ENCODE data around the gene PLBD2. TPM values are rescaled to one million over a fixed set of nuclear protein-coding genes. Genes with fewer than 3 reads are reported as not detected.

PLBD2 gene
- total and polyA plus RNA-seq, 9 of the 15 experiments (the other 6 are each of a cell fraction or from before 2014, with no cell fraction given), result 2.4 to 37.4 (median 6.0) TPM

- no peak overlapping the region for H3K27ac ChIP-seq (ENCODE audit: extremely low read depth, low read depth, low read length)
- POLR2A ChIA-PET, result interaction anchor here (0.7 to 1.1 kb wide), 5 partner anchors 10 to 59 kb away, joined by 3 to 11 read pairs (median 4); partner anchors contain the start of gene SLC8B1
- H3K9me3 ChIP-seq (replicated peaks; ENCODE audit: control insufficient read depth, insufficient read depth, low read depth, low read length), result no peaks in the 10 kb centered on the region
- intact Hi-C loops (cut with micrococcal nuclease), result no loop called here
- H3K4me3 ChIP-seq, result no peak overlapping the region
- ATAC-seq (peak; percentile 100), DNase-seq (ENCODE audit: extremely low read depth in 1 of 4, low spot score in 3 of 4) (peak; percentile 89 to 98 (median 96)), FAIRE-seq (peak; percentile 97)
- H3K4me1 ChIP-seq (replicated peaks in 1 of 2; ENCODE audit: control insufficient read depth in 2 of 2, insufficient read depth in 2 of 2, low read length in 2 of 2), result peaks cover 0 to 11% of the 10 kb centered on the region in 2 experiments; a peak in 2 of 5 replicates
- in situ Hi-C loops (cut with MboI), result no loop called here
- no peaks in the 10 kb centered on the region for H3K9me1 ChIP-seq (ENCODE audit: control insufficient read depth, insufficient read depth, low read length)
- no TSS peak for BruUV-seq (replicated peaks)
- CTCF ChIA-PET (ENCODE audit: low intra/inter-chr PET ratio), result no interaction called here
- peaks cover 18% of the 10 kb centered on the region; the same call in 1 of the 3 replicates for H3K36me3 ChIP-seq (ENCODE audit: control insufficient read depth, insufficient read depth, low read length)
- H3K4me2 ChIP-seq (ENCODE audit: insufficient read depth, low read length), result peak overlapping the region; percentile 17; the same call in 1 of the 2 replicates
- no peak overlapping the region for H3K9ac ChIP-seq (ENCODE audit: insufficient read depth in 1 of 2, low read depth in 2 of 2, low read length in 2 of 2)
- H2AFZ ChIP-seq (ENCODE audit: low read depth, low read length), result 0 out of 2 replicates have a peak overlapping the region, but pooled peaks have one; percentile 2
- H4K20me1 ChIP-seq (replicated peaks; ENCODE audit: control insufficient read depth, insufficient read depth, low read length), result no peaks in the 10 kb centered on the region
- 19% methylated on average over 17 of the region's 17 CpGs for WGBS (ENCODE audit: insufficient coverage, low coverage, missing lambda C conversion rate)
- no peaks in the 10 kb centered on the region for H3K27me3 ChIP-seq (ENCODE audit: control insufficient read depth in 2 of 2, insufficient read depth in 2 of 2, low read length in 2 of 2)
- no peaks in the 10 kb centered on the region for H3K79me2 ChIP-seq (ENCODE audit: control insufficient read depth, insufficient read depth, low read length)
- TF ChIP-seq FOXJ2 (tag; IDR thresholded peaks at IDR 0.05) (no peak), PTTG1 (tag; IDR thresholded peaks at IDR 0.05; ENCODE audit: low read depth) (no peak), RERE (CRISPR knock-in tag; IDR thresholded peaks at IDR 0.05; ENCODE audit: borderline replicate concordance) (no peak), FOS (IDR thresholded peaks at IDR 0.05; ENCODE audit: extremely low read depth, insufficient read length) (peak; percentile 62), RBM39 (optimal IDR thresholded peaks at IDR 0.05; ENCODE audit: low read depth, low read length) (no peak), ZNF764 (CRISPR knock-in tag; IDR thresholded peaks at IDR 0.05; ENCODE audit: low read depth) (no peak), BRD9 (IDR thresholded peaks at IDR 0.05; ENCODE audit: low read depth, partially characterized antibody) (no peak), E2F4 (CRISPR knock-in tag; IDR thresholded peaks at IDR 0.05; ENCODE audit: low read depth) (no peak), TFAP4 (CRISPR knock-in tag; IDR thresholded peaks at IDR 0.05; ENCODE audit: borderline replicate concordance) (0 out of 2 replicates have a peak, but pooled peaks have one; percentile 23)
These were observed 34.7 kb downstream of the PLBD2 start for GRCh38 chr12:113392988-113393579.

All from K562 (cell line).